ENCODE results near the gene SERGEF. TPM values are rescaled to one million over a fixed set of nuclear protein-coding genes. Genes with fewer than 3 reads are reported as not detected.
A peak's percentile ranks its signal among the peaks of the same experiment; 100 is the strongest.

SERGEF gene
- total RNA-seq, 1 donor from 2014 or later = 32.4 TPM

- peaks cover 4% of the 10 kb centered on the region for H3K27me3 Mint-ChIP-seq
- TF ChIP-seq CTCF (IDR thresholded peaks at IDR 0.05; ENCODE audit: unreplicated experiment) = peak; percentile 32
- no peak overlapping the region for H3K4me3 Mint-ChIP-seq (ENCODE audit: low read depth)
- peaks cover 2% of the 10 kb centered on the region for H3K4me1 Mint-ChIP-seq (ENCODE audit: low read depth)
- H3K9me3 Mint-ChIP-seq (ENCODE audit: low read depth) = no peaks in the 10 kb centered on the region
- no peak overlapping the region for H3K27ac Mint-ChIP-seq
- no peak for DNase-seq (ENCODE audit: low spot score, unreplicated experiment)
- peaks cover 4% of the 10 kb centered on the region for H3K36me3 Mint-ChIP-seq (ENCODE audit: insufficient read depth)
These were observed 122.5 kb downstream of the SERGEF start for GRCh38 chr11:17890325-17890724.

GRCh38 chr11:17887779-17888178 is 125.1 kb downstream of the SERGEF start:
- no peak for TF ChIP-seq CTCF (IDR thresholded peaks at IDR 0.05; ENCODE audit: unreplicated experiment)
- Mint-ChIP-seq H3K27ac (no peak overlapping the region), H3K4me3 (ENCODE audit: low read depth) (no peak overlapping the region), H3K36me3 (ENCODE audit: insufficient read depth) (peaks cover under 1% of the 10 kb centered on the region), H3K4me1 (ENCODE audit: low read depth) (no peaks in the 10 kb centered on the region), H3K27me3 (no peaks in the 10 kb centered on the region), H3K9me3 (ENCODE audit: low read depth) (no peaks in the 10 kb centered on the region)
- no peak for DNase-seq (ENCODE audit: low spot score, unreplicated experiment)

GRCh38 chr11:17883946-17884345 is 128.9 kb downstream of the SERGEF start:
- TF ChIP-seq CTCF (IDR thresholded peaks at IDR 0.05; ENCODE audit: unreplicated experiment) = no peak

GRCh38 chr11:17883057-17883456 is 129.8 kb downstream of the SERGEF start:
- Mint-ChIP-seq H3K4me3 (ENCODE audit: low read depth) (no peak overlapping the region), H3K4me1 (ENCODE audit: low read depth) (no peaks in the 10 kb centered on the region), H3K27ac (no peak overlapping the region), H3K9me3 (ENCODE audit: low read depth) (no peaks in the 10 kb centered on the region), H3K27me3 (no peaks in the 10 kb centered on the region), H3K36me3 (ENCODE audit: insufficient read depth) (no peaks in the 10 kb centered on the region)
- TF ChIP-seq CTCF (IDR thresholded peaks at IDR 0.05; ENCODE audit: unreplicated experiment) = no peak
- no peak for DNase-seq (ENCODE audit: low spot score, unreplicated experiment)

More at GRCh38 chr11:17883946-17884345, 128.9 kb downstream of the SERGEF start:
- no peaks in the 10 kb centered on the region for H3K27me3 Mint-ChIP-seq
- no peaks in the 10 kb centered on the region for H3K4me1 Mint-ChIP-seq (ENCODE audit: low read depth)
- H3K36me3 Mint-ChIP-seq (ENCODE audit: insufficient read depth) = no peaks in the 10 kb centered on the region
- no peak overlapping the region for H3K27ac Mint-ChIP-seq
- DNase-seq (ENCODE audit: low spot score, unreplicated experiment) = no peak
- H3K9me3 Mint-ChIP-seq (ENCODE audit: low read depth) = no peaks in the 10 kb centered on the region
- no peak overlapping the region for H3K4me3 Mint-ChIP-seq (ENCODE audit: low read depth)

GRCh38 chr11:17878743-17879142 is 134.1 kb downstream of the SERGEF start:
- Mint-ChIP-seq H3K4me1 (ENCODE audit: low read depth) (no peaks in the 10 kb centered on the region), H3K27me3 (no peaks in the 10 kb centered on the region), H3K27ac (no peak overlapping the region), H3K36me3 (ENCODE audit: insufficient read depth) (no peaks in the 10 kb centered on the region), H3K4me3 (ENCODE audit: low read depth) (no peak overlapping the region), H3K9me3 (ENCODE audit: low read depth) (no peaks in the 10 kb centered on the region)
- DNase-seq (ENCODE audit: low spot score, unreplicated experiment) = no peak
- TF ChIP-seq CTCF (IDR thresholded peaks at IDR 0.05; ENCODE audit: unreplicated experiment) = no peak
